ENCODE data around the gene GALK1. TPM values are rescaled to one million over a fixed set of nuclear protein-coding genes. Genes with fewer than 3 reads are reported as not detected.
A peak's percentile ranks its signal among the peaks of the same experiment; 100 is the strongest.

GALK1 gene
- total and polyA plus RNA-seq, 2 of the 13 experiments (the other 11 are each of a cell fraction or from before 2014, with no cell fraction given), result 59.9 to 93.6 TPM

GRCh38 chr17:75764417-75764710, 628 bp downstream of the GALK1 start (continued):
- TF ChIP-seq CSRNP1 (CRISPR knock-in tag; IDR thresholded peaks at IDR 0.05) (no peak), ZFP36 (IDR thresholded peaks at IDR 0.05; ENCODE audit: borderline replicate concordance, low read depth, low read length, partially characterized antibody) (no peak), IRF1 (CRISPR knock-in tag; IDR thresholded peaks at IDR 0.05; ENCODE audit: low read depth) (no peak), CEBPB (IDR thresholded peaks at IDR 0.05; ENCODE audit: borderline replicate concordance, low read depth, low read length) (no peak), DMAP1 (CRISPR knock-in tag; IDR thresholded peaks at IDR 0.05) (peak; percentile 39), YY1 (IDR thresholded peaks at IDR 0.05; ENCODE audit: insufficient read depth, insufficient replicate concordance, low read depth, low read length) (peak; percentile 6), SP1 (IDR thresholded peaks at IDR 0.05) (no peak), SP1 (CRISPR knock-in tag; IDR thresholded peaks at IDR 0.05) (no peak), BRF2 (CRISPR knock-in tag; IDR thresholded peaks at IDR 0.05) (no peak), MLLT10 (CRISPR knock-in tag; IDR thresholded peaks at IDR 0.05) (peak; percentile 39; the same call in 1 of the 2 replicates), USF2 (IDR thresholded peaks at IDR 0.05; ENCODE audit: low read depth, low read length) (no peak), USF2 (CRISPR knock-in tag; IDR thresholded peaks at IDR 0.05; ENCODE audit: borderline replicate concordance) (no peak), TFDP1 (CRISPR knock-in tag; IDR thresholded peaks at IDR 0.05; ENCODE audit: borderline replicate concordance) (no peak; the same call in 1 of the 2 replicates), ISX (CRISPR knock-in tag; conservative IDR thresholded peaks at IDR 0.05) (no peak), HNF4A (CRISPR knock-in tag; IDR thresholded peaks at IDR 0.05) (no peak; the same call in 1 of the 2 replicates), ZKSCAN8 (CRISPR knock-in tag; IDR thresholded peaks at IDR 0.05; ENCODE audit: borderline replicate concordance) (no peak; the same call in 1 of the 2 replicates), NR2F6 (IDR thresholded peaks at IDR 0.05) (0 out of 2 replicates have a peak, but pooled peaks have one; percentile 8), NR2F6 (CRISPR knock-in tag; IDR thresholded peaks at IDR 0.05) (no peak), SAFB2 (CRISPR knock-in tag; IDR thresholded peaks at IDR 0.05; ENCODE audit: borderline replicate concordance, low read depth) (no peak; the same call in 1 of the 2 replicates), IRF9 (CRISPR knock-in tag; IDR thresholded peaks at IDR 0.05; ENCODE audit: borderline replicate concordance) (no peak), TBX2 (CRISPR knock-in tag; IDR thresholded peaks at IDR 0.05; ENCODE audit: borderline replicate concordance) (peak; percentile 67), SP140L (CRISPR knock-in tag; IDR thresholded peaks at IDR 0.05; ENCODE audit: borderline replicate concordance) (no peak), ISL2 (CRISPR knock-in tag; IDR thresholded peaks at IDR 0.05) (no peak), ZNF205 (CRISPR knock-in tag; IDR thresholded peaks at IDR 0.05) (no peak), BORCS8-MEF2B (CRISPR knock-in tag; IDR thresholded peaks at IDR 0.05) (no peak; the same call in 1 of the 2 replicates)

Data from HepG2 (cell line).